H9 (cell line): ENCODE results near the gene CYSTM1. TPM values are rescaled to one million over a fixed set of nuclear protein-coding genes. Genes with fewer than 3 reads are reported as not detected.

Experiments used
- DNase-seq: peaks from one replicate; pipeline ENCODE4 v3.0.0-alpha.2; 2017
- H2AFZ ChIP-seq: one replicate; pipeline ENCODE4 v1.6.1; 2013; ENCODE audit warnings: mild to moderate bottlenecking, low read length, control low read depth, moderate library complexity
- H2AK5ac ChIP-seq: 2 replicates; pipeline ENCODE4 v1.6.1; 2013; ENCODE audit warnings: low read length, control low read depth, mixed read lengths; ENCODE audit not compliant: insufficient read length
- H2BK120ac ChIP-seq: one replicate; pipeline ENCODE4 v1.6.1; 2013; ENCODE audit warnings: low read depth, mild to moderate bottlenecking, low read length, control low read depth, inconsistent platforms; ENCODE audit not compliant: poor library complexity, severe bottlenecking
- H2BK12ac ChIP-seq: 2 replicates; pipeline ENCODE4 v1.6.1; 2013; ENCODE audit warnings: low read length, control low read depth, mixed read lengths, low read depth; ENCODE audit not compliant: insufficient read length
- H2BK15ac ChIP-seq: 2 replicates; pipeline ENCODE4 v1.6.1; 2013; ENCODE audit warnings: low read depth, low read length, control low read depth
- H2BK20ac ChIP-seq: one replicate; pipeline ENCODE4 v1.6.1; 2013; ENCODE audit warnings: low read depth, mild to moderate bottlenecking, low read length, control low read depth, inconsistent platforms; ENCODE audit not compliant: poor library complexity, severe bottlenecking
- H2BK5ac ChIP-seq: 2 replicates; pipeline ENCODE4 v1.6.1; 2013; ENCODE audit warnings: low read length, control low read depth, mixed read lengths; ENCODE audit not compliant: insufficient read length
- H3K14ac ChIP-seq: 2 replicates; pipeline ENCODE4 v1.6.1; 2013; ENCODE audit warnings: low read length, control low read depth; ENCODE audit not compliant: insufficient read depth
- H3K18ac ChIP-seq: 2 replicates; pipeline ENCODE4 v1.6.1; 2013; ENCODE audit warnings: low read depth, mild to moderate bottlenecking, mixed read lengths, low read length, control low read depth; ENCODE audit not compliant: insufficient read length
- H3K23ac ChIP-seq: 2 replicates; pipeline ENCODE4 v1.6.1; 2013; ENCODE audit warnings: low read length, control low read depth, mixed read lengths, low read depth; ENCODE audit not compliant: insufficient read length
- H3K23me2 ChIP-seq: 2 replicates; pipeline ENCODE4 v1.6.1; 2013; ENCODE audit warnings: low read depth, mild to moderate bottlenecking, mixed read lengths, low read length, control low read depth; ENCODE audit not compliant: insufficient read length, poor library complexity, severe bottlenecking
- H3K27ac ChIP-seq: 2 replicates; pipeline ENCODE4 v1.5.1; 2013; ENCODE audit warnings: low read length, control low read depth, mixed read lengths, low read depth; ENCODE audit not compliant: insufficient read length
- H3K27me3 ChIP-seq: 2 replicates; pipeline ENCODE4 v1.6.1; 2013; ENCODE audit warnings: low read length, control low read depth, inconsistent platforms; ENCODE audit not compliant: insufficient read depth
- H3K4ac ChIP-seq: 2 replicates; pipeline ENCODE4 v1.6.1; 2013; ENCODE audit warnings: low read depth, mild to moderate bottlenecking, control low read depth, inconsistent platforms, low read length, moderate library complexity
- H3K4me1 ChIP-seq: 2 replicates; pipeline ENCODE4 v1.6.1; 2013; ENCODE audit warnings: low read length, control low read depth, inconsistent platforms; ENCODE audit not compliant: insufficient read depth
- H3K4me2 ChIP-seq: 2 replicates; pipeline ENCODE4 v1.6.1; 2013; ENCODE audit warnings: low read length, control low read depth, mixed read lengths; ENCODE audit not compliant: insufficient read length, insufficient read depth
- H3K56ac ChIP-seq: 2 replicates; pipeline ENCODE4 v1.6.1; 2013; ENCODE audit warnings: low read depth, mild to moderate bottlenecking, mixed read lengths, low read length, control low read depth; ENCODE audit not compliant: insufficient read length
- H3K79me1 ChIP-seq: 2 replicates; pipeline ENCODE4 v1.6.1; 2013; ENCODE audit warnings: low read depth, mild to moderate bottlenecking, moderate library complexity, low read length, control low read depth, inconsistent platforms; ENCODE audit not compliant: insufficient read depth, poor library complexity, severe bottlenecking
- H3K79me2 ChIP-seq: 2 replicates; pipeline ENCODE4 v1.6.1; 2013; ENCODE audit warnings: low read length, control low read depth, inconsistent platforms; ENCODE audit not compliant: insufficient read depth
- H3K9ac ChIP-seq: 2 replicates; pipeline ENCODE4 v1.6.1; 2013; ENCODE audit warnings: low read length, control low read depth, mixed read lengths; ENCODE audit not compliant: insufficient read length; ENCODE audit errors: extremely low read depth
- H3K9me3 ChIP-seq: one replicate; pipeline ENCODE4 v1.6.1; 2013; ENCODE audit warnings: low read depth, low read length, inconsistent platforms; ENCODE audit not compliant: control insufficient read depth
- H3T11ph ChIP-seq: one replicate; pipeline ENCODE4 v1.6.1; 2013; ENCODE audit warnings: mild to moderate bottlenecking, low read length, control low read depth, inconsistent platforms
- H4K20me1 ChIP-seq: one replicate; pipeline ENCODE4 v1.6.1; 2013; ENCODE audit not compliant: control insufficient read depth, insufficient read length, insufficient read depth
- H4K5ac ChIP-seq: 2 replicates; pipeline ENCODE4 v1.6.1; 2013; ENCODE audit warnings: low read depth, mild to moderate bottlenecking, mixed read lengths, low read length, control low read depth; ENCODE audit not compliant: insufficient read length
- H4K8ac ChIP-seq: replicated peaks from 2 replicates; pipeline ENCODE4 v1.6.1; 2013; ENCODE audit warnings: low read length, control low read depth, mixed read lengths, low read depth; ENCODE audit not compliant: insufficient read length
- H4K91ac ChIP-seq: 2 replicates; pipeline ENCODE4 v1.6.1; 2013; ENCODE audit warnings: low read depth, mild to moderate bottlenecking, moderate library complexity, mixed read lengths, low read length, control low read depth; ENCODE audit not compliant: insufficient read length
- H3K27ac Mint-ChIP-seq, 3 experiments: 2 replicates in 2 of 3; 3 replicates in 1 of 3; pipeline ENCODE4 v1.8.0; 2020 to 2021; ENCODE audit warnings: mixed read lengths in 3 of 3, mild to moderate bottlenecking in 1 of 3, moderate library complexity in 1 of 3
- H3K27me3 Mint-ChIP-seq: 2 replicates; pipeline ENCODE4 v1.8.0; 2021; ENCODE audit warnings: low read depth, mild to moderate bottlenecking, moderate library complexity, mixed read lengths
- H3K36me3 Mint-ChIP-seq, 3 experiments: 2 replicates in 2 of 3; 3 replicates in 1 of 3; pipeline ENCODE4 v1.8.0; 2020 to 2021; ENCODE audit warnings: low read depth in 3 of 3, mixed read lengths in 3 of 3; ENCODE audit not compliant: insufficient read depth in 1 of 3
- H3K4me1 Mint-ChIP-seq, 2 experiments: 2 replicates each; pipeline ENCODE4 v1.8.0; 2020; ENCODE audit warnings: mixed read lengths in 2 of 2
- H3K4me3 Mint-ChIP-seq, 2 experiments: 2 replicates in 1 of 2; 3 replicates in 1 of 2; pipeline ENCODE4 v1.8.0; 2020 to 2021; ENCODE audit warnings: mild to moderate bottlenecking in 2 of 2, mixed read lengths in 2 of 2, moderate library complexity in 1 of 2
- H3K9me3 Mint-ChIP-seq, 2 experiments: 2 replicates in 1 of 2; 3 replicates in 1 of 2; pipeline ENCODE4 v1.8.0; 2020; ENCODE audit warnings: mild to moderate bottlenecking in 2 of 2, mixed read lengths in 2 of 2, moderate library complexity in 1 of 2
- WGBS: extraction: QIAGEN DNeasy Blood & Tissue Kit; methylation state at CpG from one replicate; pipeline ENCODE4 v1.1.7; 2013; ENCODE audit warnings: missing lambda C conversion rate, low lambda C conversion rate, mixed read lengths; ENCODE audit not compliant: insufficient read length; ENCODE audit errors: extremely low coverage; 5-methylcytosine and 5-hydroxymethylcytosine counted together
- total RNA-seq: library from RNA; stranded (reverse); gene quantifications from 2 replicates; pipeline ENCODE4 v1.2.1, GENCODE V29; 2021
- TF ChIP-seq, protein P1 (sequence below): fragments of 200-600 bp; sonication (generic); conservative IDR thresholded peaks from 3 replicates; pipeline ENCODE4 v1.8.0; 2021; ENCODE audit warnings: antibody characterized with exemption, mild to moderate bottlenecking

CYSTM1 gene
- total RNA-seq, 1 experiment from 2014 or later, result 20.6 TPM

DNA sequence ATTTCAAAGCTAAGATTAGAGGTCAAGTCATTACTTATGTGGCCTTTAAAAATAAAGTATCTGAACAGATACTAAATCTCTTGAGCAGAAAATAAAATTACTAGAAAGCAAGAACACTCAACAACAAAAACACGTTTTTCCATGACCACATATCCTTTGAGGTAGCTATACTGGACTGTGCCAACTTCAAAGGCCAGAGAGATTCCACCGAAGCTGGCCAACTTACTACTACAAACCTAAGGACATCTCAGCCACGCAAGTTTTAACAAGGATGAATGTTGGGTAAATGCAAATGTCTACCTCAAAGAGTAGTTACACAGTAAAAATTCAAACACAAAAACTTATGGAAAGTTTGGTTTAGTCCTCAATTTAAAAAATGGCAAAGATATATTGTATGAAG, 109.0 kb downstream of the CYSTM1 start:
- no peak overlapping the region for H3K18ac ChIP-seq
- no peaks in the 10 kb centered on the region for H4K20me1 ChIP-seq
- H4K8ac ChIP-seq, result no peak overlapping the region
- Mint-ChIP-seq H3K27me3 (no peaks in the 10 kb centered on the region), H3K4me1 (no peaks in the 10 kb centered on the region), H3K27ac (no peak overlapping the region), H3K36me3 (peaks cover 0 to 5% (median 0%) of the 10 kb centered on the region in 3 experiments; a peak in 2 of 7 replicates), H3K4me3 (no peak overlapping the region), H3K9me3 (no peaks in the 10 kb centered on the region)
- no peaks in the 10 kb centered on the region for H3K23me2 ChIP-seq
- H3K9ac ChIP-seq, result no peak overlapping the region
- no peak overlapping the region for H3K27ac ChIP-seq
- TF ChIP-seq, protein P1, sequence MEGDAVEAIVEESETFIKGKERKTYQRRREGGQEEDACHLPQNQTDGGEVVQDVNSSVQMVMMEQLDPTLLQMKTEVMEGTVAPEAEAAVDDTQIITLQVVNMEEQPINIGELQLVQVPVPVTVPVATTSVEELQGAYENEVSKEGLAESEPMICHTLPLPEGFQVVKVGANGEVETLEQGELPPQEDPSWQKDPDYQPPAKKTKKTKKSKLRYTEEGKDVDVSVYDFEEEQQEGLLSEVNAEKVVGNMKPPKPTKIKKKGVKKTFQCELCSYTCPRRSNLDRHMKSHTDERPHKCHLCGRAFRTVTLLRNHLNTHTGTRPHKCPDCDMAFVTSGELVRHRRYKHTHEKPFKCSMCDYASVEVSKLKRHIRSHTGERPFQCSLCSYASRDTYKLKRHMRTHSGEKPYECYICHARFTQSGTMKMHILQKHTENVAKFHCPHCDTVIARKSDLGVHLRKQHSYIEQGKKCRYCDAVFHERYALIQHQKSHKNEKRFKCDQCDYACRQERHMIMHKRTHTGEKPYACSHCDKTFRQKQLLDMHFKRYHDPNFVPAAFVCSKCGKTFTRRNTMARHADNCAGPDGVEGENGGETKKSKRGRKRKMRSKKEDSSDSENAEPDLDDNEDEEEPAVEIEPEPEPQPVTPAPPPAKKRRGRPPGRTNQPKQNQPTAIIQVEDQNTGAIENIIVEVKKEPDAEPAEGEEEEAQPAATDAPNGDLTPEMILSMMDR, result no peak
- no peak overlapping the region for H2BK120ac ChIP-seq
- H3K79me2 ChIP-seq, result peaks cover 2% of the 10 kb centered on the region; the same call in 1 of the 2 replicates
- H2BK20ac ChIP-seq, result no peak overlapping the region
- no peak overlapping the region for H2AK5ac ChIP-seq
- H4K91ac ChIP-seq, result no peak overlapping the region
- no CpG with 5 or more reads among the region's 3 CpGs for WGBS
- no peak overlapping the region for H3K56ac ChIP-seq
- H2BK15ac ChIP-seq, result no peak overlapping the region
- H3K4ac ChIP-seq, result no peak overlapping the region
- no peak overlapping the region for H2BK5ac ChIP-seq
- DNase-seq, result no peak
- H3K9me3 ChIP-seq, result no peaks in the 10 kb centered on the region
- H3K27me3 ChIP-seq, result no peaks in the 10 kb centered on the region
- no peaks in the 10 kb centered on the region for H3K79me1 ChIP-seq
- H3T11ph ChIP-seq, result no peak overlapping the region
- H3K4me2 ChIP-seq, result no peak overlapping the region
- no peaks in the 10 kb centered on the region for H3K4me1 ChIP-seq
- H2BK12ac ChIP-seq, result no peak overlapping the region
- no peak overlapping the region for H3K23ac ChIP-seq
- H3K14ac ChIP-seq, result no peak overlapping the region
- H2AFZ ChIP-seq, result no peak overlapping the region
- no peak overlapping the region for H4K5ac ChIP-seq
